NCI-H146 (cell line): ENCODE data around the gene BST1.

ENCODE experiments used
- DNase-seq: peaks from one replicate; lab custom pipeline; 2025; lab: John Stamatoyannopoulos, UW

BST1 gene

GRCh38 chr4:15779306-15779705 is 76.4 kb downstream of the BST1 start:
- no peak for DNase-seq

- no peak for DNase-seq
These were observed 76.9 kb downstream of the BST1 start for GRCh38 chr4:15779809-15780208.

- DNase-seq = no peak
These were observed 78.7 kb downstream of the BST1 start for GRCh38 chr4:15781427-15782095.
